HG03342 (cell line): ENCODE measurements around the gene ETF1.

Experiments
- ATAC-seq: cut with Tn5 transposase; IDR thresholded peaks from one replicate; pipeline ENCODE4 v1.9.1; 2021; ENCODE audit warnings: mild to moderate bottlenecking, moderate library complexity; ENCODE audit not compliant: unreplicated experiment

ETF1 gene

GRCh38 chr5:138465261-138466124 is 77.5 kb downstream of the ETF1 start, which contains the start of gene EGR1:
EGR1 (plus strand) TSS chr5:138465479; CDS start chr5:138465762, 283 bp downstream.
- peak; percentile 53 for ATAC-seq

- peak; percentile 71 for ATAC-seq
Measured at GRCh38 chr5:138464388-138465260, 78.4 kb downstream of the ETF1 start.

GRCh38 chr5:138464008-138464387 is 79.0 kb downstream of the ETF1 start:
- ATAC-seq = peak; percentile 41

GRCh38 chr5:138463419-138464007 is 79.5 kb downstream of the ETF1 start:
- ATAC-seq = no peak

- ATAC-seq = no peak
Measured at GRCh38 chr5:138461343-138462125, 81.5 kb downstream of the ETF1 start.

- no peak for ATAC-seq
Measured at GRCh38 chr5:138460032-138460693, 82.9 kb downstream of the ETF1 start.

- peak; percentile 30 for ATAC-seq
Measured at GRCh38 chr5:138459311-138459933, 83.6 kb downstream of the ETF1 start.

- ATAC-seq = no peak
Measured at GRCh38 chr5:138458856-138459255, 84.2 kb downstream of the ETF1 start.

- ATAC-seq = no peak
Measured at GRCh38 chr5:138458384-138458783, 84.7 kb downstream of the ETF1 start.

- no peak for ATAC-seq
Measured at GRCh38 chr5:138457531-138458275, 85.3 kb downstream of the ETF1 start.
